ENCODE measurements around the gene DVL1. TPM values are rescaled to one million over a fixed set of nuclear protein-coding genes. Genes with fewer than 3 reads are reported as not detected.
"Not testable (repeated sequence)": the region's sequence is repeated elsewhere in the genome, so short reads cannot be mapped to it uniquely, and the experiment has no call there.

Gene DVL1
- polyA plus RNA-seq, 4 donors, result 46.7 to 88.8 (median 61.3) TPM

- Histone ChIP-seq H3K27ac (ENCODE audit: low read depth in 1 of 3, low read length in 2 of 3) (no peak overlapping the region), H3K4me3 (ENCODE audit: low read depth in 1 of 3, low read length in 3 of 3) (no peak overlapping the region), H3K4me1 (ENCODE audit: control insufficient read depth in 3 of 3, insufficient read depth in 2 of 3, low read depth in 1 of 3, low read length in 2 of 3) (peaks cover 0 to 6% (median 6%) of the 10 kb centered on the region in 3 donors), H3K36me3 (ENCODE audit: control insufficient read depth in 3 of 3, insufficient read depth in 2 of 3, low read depth in 1 of 3, low read length in 3 of 3) (peaks cover 7 to 78% (median 9%) of the 10 kb centered on the region in 3 donors), H3K9me3 (ENCODE audit: control insufficient read depth in 2 of 2, insufficient read depth in 1 of 2, low read depth in 1 of 2, low read length in 1 of 2) (no peaks in the 10 kb centered on the region), H3K27me3 (ENCODE audit: control insufficient read depth in 3 of 3, insufficient read depth in 3 of 3, low read length in 3 of 3) (no peaks in the 10 kb centered on the region)
- FAIRE-seq, result no peak
- WGBS, 3 donors, result 85 to 96% (median 89%) methylated on average over 12 to 13 of the region's 13 CpGs
- DNase-seq, result no peak
Observed at GRCh38 chr1:1319646-1319941, 29.6 kb downstream of the DVL1 start.

- Histone ChIP-seq H3K4me1 (ENCODE audit: control insufficient read depth in 3 of 3, insufficient read depth in 2 of 3, low read depth in 1 of 3, low read length in 2 of 3) (peaks cover 0 to 6% (median 6%) of the 10 kb centered on the region in 3 donors), H3K36me3 (ENCODE audit: control insufficient read depth in 3 of 3, insufficient read depth in 2 of 3, low read depth in 1 of 3, low read length in 3 of 3) (peaks cover 10 to 84% (median 14%) of the 10 kb centered on the region in 3 donors), H3K4me3 (ENCODE audit: low read depth in 1 of 3, low read length in 3 of 3) (no peak overlapping the region), H3K9me3 (ENCODE audit: control insufficient read depth in 2 of 2, insufficient read depth in 1 of 2, low read depth in 1 of 2, low read length in 1 of 2) (no peaks in the 10 kb centered on the region), H3K27ac (ENCODE audit: low read depth in 1 of 3, low read length in 2 of 3) (no peak overlapping the region), H3K27me3 (ENCODE audit: control insufficient read depth in 3 of 3, insufficient read depth in 3 of 3, low read length in 3 of 3) (no peaks in the 10 kb centered on the region)
- FAIRE-seq (no peak), DNase-seq (no peak)
- WGBS, 3 donors, result 89 to 91% (median 90%) methylated on average over 36 of the region's 36 CpGs
Observed at GRCh38 chr1:1318777-1319645, 30.2 kb downstream of the DVL1 start.

- no peaks in the 10 kb centered on the region for H3K27me3 ChIP-seq (ENCODE audit: control insufficient read depth in 3 of 3, insufficient read depth in 3 of 3, low read length in 3 of 3)
- no peak for FAIRE-seq
- H3K4me3 ChIP-seq (ENCODE audit: low read depth in 1 of 3, low read length in 3 of 3), result no peak overlapping the region
- DNase-seq, result peak in 1 of 2 donors; percentile 65
- WGBS, 3 donors, result 56 to 70% (median 69%) methylated on average over 9 of the region's 9 CpGs
- peaks cover 0 to 5% (median 1%) of the 10 kb centered on the region in 3 donors for H3K4me1 ChIP-seq (ENCODE audit: control insufficient read depth in 3 of 3, insufficient read depth in 2 of 3, low read depth in 1 of 3, low read length in 2 of 3)
- no peaks in the 10 kb centered on the region for H3K9me3 ChIP-seq (ENCODE audit: control insufficient read depth in 2 of 2, insufficient read depth in 1 of 2, low read depth in 1 of 2, low read length in 1 of 2)
- H3K36me3 ChIP-seq (ENCODE audit: control insufficient read depth in 3 of 3, insufficient read depth in 2 of 3, low read depth in 1 of 3, low read length in 3 of 3), result peaks cover 10 to 89% (median 18%) of the 10 kb centered on the region in 3 donors
- H3K27ac ChIP-seq (ENCODE audit: low read depth in 1 of 3, low read length in 2 of 3), result no peak overlapping the region
Observed at GRCh38 chr1:1318131-1318652, 31.0 kb downstream of the DVL1 start.

GRCh38 chr1:1317420-1317819, 31.8 kb downstream of the DVL1 start:
- H3K27ac ChIP-seq (ENCODE audit: low read depth in 1 of 3, low read length in 2 of 3), result no peak overlapping the region

GRCh38 chr1:1316199-1316598, 33.0 kb downstream of the DVL1 start:
- H3K36me3 ChIP-seq (ENCODE audit: control insufficient read depth in 3 of 3, insufficient read depth in 2 of 3, low read depth in 1 of 3, low read length in 3 of 3), result peaks cover 19 to 93% (median 25%) of the 10 kb centered on the region in 3 donors
- not testable (repeated sequence) for DNase-seq; H3K27me3 ChIP-seq (ENCODE audit: control insufficient read depth in 3 of 3, insufficient read depth in 3 of 3, low read length in 3 of 3); H3K4me3 ChIP-seq (ENCODE audit: low read depth in 1 of 3, low read length in 3 of 3); H3K27ac ChIP-seq (ENCODE audit: low read depth in 1 of 3, low read length in 2 of 3); FAIRE-seq; H3K4me1 ChIP-seq (ENCODE audit: control insufficient read depth in 3 of 3, insufficient read depth in 2 of 3, low read depth in 1 of 3, low read length in 2 of 3); H3K9me3 ChIP-seq (ENCODE audit: control insufficient read depth in 2 of 2, insufficient read depth in 1 of 2, low read depth in 1 of 2, low read length in 1 of 2)
- 84 to 90% (median 87%) methylated on average over 8 of the region's 8 CpGs for WGBS, 3 donors

More at GRCh38 chr1:1317420-1317819, 31.8 kb downstream of the DVL1 start:
- no peaks in the 10 kb centered on the region for H3K27me3 ChIP-seq (ENCODE audit: control insufficient read depth in 3 of 3, insufficient read depth in 3 of 3, low read length in 3 of 3)
- peaks cover 14 to 91% (median 25%) of the 10 kb centered on the region in 3 donors for H3K36me3 ChIP-seq (ENCODE audit: control insufficient read depth in 3 of 3, insufficient read depth in 2 of 3, low read depth in 1 of 3, low read length in 3 of 3)
- H3K9me3 ChIP-seq (ENCODE audit: control insufficient read depth in 2 of 2, insufficient read depth in 1 of 2, low read depth in 1 of 2, low read length in 1 of 2), result no peaks in the 10 kb centered on the region
- FAIRE-seq, result no peak
- no peaks in the 10 kb centered on the region for H3K4me1 ChIP-seq (ENCODE audit: control insufficient read depth in 3 of 3, insufficient read depth in 2 of 3, low read depth in 1 of 3, low read length in 2 of 3)
- 86 to 94% (median 89%) methylated on average over 6 of the region's 6 CpGs for WGBS, 3 donors
- no peak for DNase-seq
- H3K4me3 ChIP-seq (ENCODE audit: low read depth in 1 of 3, low read length in 3 of 3), result no peak overlapping the region

GRCh38 chr1:1315435-1315954, 33.7 kb downstream of the DVL1 start:
- peaks cover 19 to 93% (median 25%) of the 10 kb centered on the region in 3 donors for H3K36me3 ChIP-seq (ENCODE audit: control insufficient read depth in 3 of 3, insufficient read depth in 2 of 3, low read depth in 1 of 3, low read length in 3 of 3)
- FAIRE-seq (no peak), DNase-seq (no peak)
- no peaks in the 10 kb centered on the region for H3K27me3 ChIP-seq (ENCODE audit: control insufficient read depth in 3 of 3, insufficient read depth in 3 of 3, low read length in 3 of 3)
- 74 to 87% (median 86%) methylated on average over 13 to 25 of the region's 26 CpGs for WGBS, 3 donors
- H3K4me1 ChIP-seq (ENCODE audit: control insufficient read depth in 3 of 3, insufficient read depth in 2 of 3, low read depth in 1 of 3, low read length in 2 of 3), result no peaks in the 10 kb centered on the region
- no peak overlapping the region for H3K4me3 ChIP-seq (ENCODE audit: low read depth in 1 of 3, low read length in 3 of 3)
- H3K27ac ChIP-seq (ENCODE audit: low read depth in 1 of 3, low read length in 2 of 3), result no peak overlapping the region
- H3K9me3 ChIP-seq (ENCODE audit: control insufficient read depth in 2 of 2, insufficient read depth in 1 of 2, low read depth in 1 of 2, low read length in 1 of 2), result no peaks in the 10 kb centered on the region

- peaks cover 0 to 5% (median 0%) of the 10 kb centered on the region in 3 donors for H3K4me1 ChIP-seq (ENCODE audit: control insufficient read depth in 3 of 3, insufficient read depth in 2 of 3, low read depth in 1 of 3, low read length in 2 of 3)
- no peak overlapping the region for H3K4me3 ChIP-seq (ENCODE audit: low read depth in 1 of 3, low read length in 3 of 3)
- H3K27ac ChIP-seq (ENCODE audit: low read depth in 1 of 3, low read length in 2 of 3), result no peak overlapping the region
- WGBS, 3 donors, result 87 to 92% (median 91%) methylated on average over 23 of the region's 23 CpGs
- DNase-seq (no peak), FAIRE-seq (no peak)
- H3K27me3 ChIP-seq (ENCODE audit: control insufficient read depth in 3 of 3, insufficient read depth in 3 of 3, low read length in 3 of 3), result no peaks in the 10 kb centered on the region
- H3K36me3 ChIP-seq (ENCODE audit: control insufficient read depth in 3 of 3, insufficient read depth in 2 of 3, low read depth in 1 of 3, low read length in 3 of 3), result peaks cover 19 to 93% (median 25%) of the 10 kb centered on the region in 3 donors
- no peaks in the 10 kb centered on the region for H3K9me3 ChIP-seq (ENCODE audit: control insufficient read depth in 2 of 2, insufficient read depth in 1 of 2, low read depth in 1 of 2, low read length in 1 of 2)
Observed at GRCh38 chr1:1314678-1315335, 34.4 kb downstream of the DVL1 start.

- FAIRE-seq, result no peak
- WGBS, 3 donors, result 94% methylated on average over 15 of the region's 15 CpGs
- DNase-seq, result no peak
- no peak overlapping the region for H3K4me3 ChIP-seq (ENCODE audit: low read depth in 1 of 3, low read length in 3 of 3)
- H3K27ac ChIP-seq (ENCODE audit: low read depth in 1 of 3, low read length in 2 of 3), result no peak overlapping the region
- H3K27me3 ChIP-seq (ENCODE audit: control insufficient read depth in 3 of 3, insufficient read depth in 3 of 3, low read length in 3 of 3), result no peaks in the 10 kb centered on the region
- no peaks in the 10 kb centered on the region for H3K9me3 ChIP-seq (ENCODE audit: control insufficient read depth in 2 of 2, insufficient read depth in 1 of 2, low read depth in 1 of 2, low read length in 1 of 2)
- peaks cover 0 to 10% (median 0%) of the 10 kb centered on the region in 3 donors for H3K4me1 ChIP-seq (ENCODE audit: control insufficient read depth in 3 of 3, insufficient read depth in 2 of 3, low read depth in 1 of 3, low read length in 2 of 3)
- H3K36me3 ChIP-seq (ENCODE audit: control insufficient read depth in 3 of 3, insufficient read depth in 2 of 3, low read depth in 1 of 3, low read length in 3 of 3), result peaks cover 19 to 93% (median 21%) of the 10 kb centered on the region in 3 donors
Observed at GRCh38 chr1:1314237-1314586, 35.0 kb downstream of the DVL1 start.
